Ureter (tissue), 1 donor: Measurements from ENCODE around the gene GPC4. TPM values are rescaled to one million over a fixed set of nuclear protein-coding genes. Genes with fewer than 3 reads are reported as not detected.

ENCODE experiments used
- DNase-seq: peaks from one replicate; pipeline ENCODE4 v3.0.0-alpha.2; 2020; ENCODE audit warnings: low spot score
- total RNA-seq: library from RNA; stranded (reverse); gene quantifications from one replicate; pipeline ENCODE4 v1.2.4, GENCODE V29; 2023
- donor health status: DM: yes; HTN: yes; CAD: no.

The GPC4 gene
- total RNA-seq, 1 donor from 2014 or later: 8.0 TPM

GRCh38 chrX:133412246-133412645 is 3.0 kb downstream of the GPC4 start:
- DNase-seq: no peak

GRCh38 chrX:133410550-133410949 is 4.7 kb downstream of the GPC4 start:
- DNase-seq: no peak

GRCh38 chrX:133405498-133406185 is 9.6 kb downstream of the GPC4 start:
- DNase-seq: no peak

- DNase-seq: no peak
Measured at GRCh38 chrX:133403984-133404383, 11.3 kb downstream of the GPC4 start.

- DNase-seq: no peak
Measured at GRCh38 chrX:133402830-133403625, 12.3 kb downstream of the GPC4 start.

GRCh38 chrX:133402042-133402453 is 13.2 kb downstream of the GPC4 start:
- DNase-seq: no peak

GRCh38 chrX:133401536-133401935 is 13.8 kb downstream of the GPC4 start:
- no peak for DNase-seq

- no peak for DNase-seq
Measured at GRCh38 chrX:133399411-133399810, 15.9 kb downstream of the GPC4 start.

- no peak for DNase-seq
Measured at GRCh38 chrX:133394765-133395164, 20.5 kb downstream of the GPC4 start.

GRCh38 chrX:133392671-133393070 is 22.6 kb downstream of the GPC4 start:
- DNase-seq: no peak

GRCh38 chrX:133391111-133391510 is 24.2 kb downstream of the GPC4 start:
- no peak for DNase-seq

GRCh38 chrX:133390676-133391075 is 24.6 kb downstream of the GPC4 start:
- no peak for DNase-seq

GRCh38 chrX:133389975-133390374 is 25.3 kb downstream of the GPC4 start:
- no peak for DNase-seq

GRCh38 chrX:133384454-133384853 is 30.8 kb downstream of the GPC4 start:
- DNase-seq: no peak

- DNase-seq: no peak
Measured at GRCh38 chrX:133380711-133381619, 34.3 kb downstream of the GPC4 start.

GRCh38 chrX:133376422-133376821 is 38.9 kb downstream of the GPC4 start:
- DNase-seq: no peak

GRCh38 chrX:133375615-133376340 is 39.5 kb downstream of the GPC4 start:
- DNase-seq: no peak

- no peak for DNase-seq
Measured at GRCh38 chrX:133374874-133375387, 40.4 kb downstream of the GPC4 start.

- DNase-seq: no peak
Measured at GRCh38 chrX:133373386-133374079, 41.8 kb downstream of the GPC4 start.

- no peak for DNase-seq
Measured at GRCh38 chrX:133370696-133371275, 44.5 kb downstream of the GPC4 start.
